GM12801 (cell line): ENCODE data around the gene GABRG3.

Source experiments
- CTCF ChIP-seq: IDR thresholded peaks from one replicate; pipeline ENCODE4 v1.5.1; 2011; ENCODE audit warnings: control low read depth; ENCODE audit not compliant: insufficient read length; ENCODE audit errors: extremely low read depth

Gene GABRG3

DNA sequence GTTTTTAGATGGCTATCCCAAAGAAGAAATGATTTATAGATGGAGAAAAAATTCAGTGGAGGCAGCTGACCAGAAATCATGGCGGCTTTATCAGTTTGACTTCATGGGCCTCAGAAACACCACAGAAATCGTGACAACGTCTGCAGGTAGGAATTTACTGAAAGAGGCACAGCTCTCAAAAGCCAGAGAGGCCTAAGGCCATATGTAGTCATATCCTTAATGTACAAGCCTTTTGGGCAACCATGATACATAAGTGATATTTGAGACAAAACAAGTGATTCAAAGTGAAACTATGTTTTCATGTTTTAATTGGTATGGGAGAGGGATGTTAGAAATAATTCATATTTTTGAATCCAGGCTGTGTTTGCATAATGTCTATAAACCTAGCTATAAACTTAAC lies 509.7 kb downstream of the GABRG3 start:
- no peak for TF ChIP-seq CTCF

DNA sequence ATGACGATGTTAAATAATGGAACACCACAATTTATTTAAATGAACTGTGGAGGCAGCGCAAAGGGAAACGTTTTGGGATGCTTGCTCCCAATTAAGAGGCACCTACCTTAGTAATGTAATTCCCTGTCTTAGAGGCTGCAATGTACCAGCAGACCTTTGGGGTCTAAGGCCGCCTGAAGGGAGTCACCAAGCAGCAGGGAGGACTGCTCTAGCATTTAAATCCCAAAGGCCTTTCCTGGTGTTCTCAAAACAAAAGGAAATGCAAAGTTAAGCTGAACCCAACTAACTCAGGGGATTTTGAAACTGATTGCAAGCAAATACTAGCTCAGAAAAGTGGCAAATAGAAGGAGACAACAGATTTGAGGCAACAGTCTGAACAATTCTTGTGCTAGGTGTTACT lies 510.8 kb downstream of the GABRG3 start:
- no peak for TF ChIP-seq CTCF

DNA sequence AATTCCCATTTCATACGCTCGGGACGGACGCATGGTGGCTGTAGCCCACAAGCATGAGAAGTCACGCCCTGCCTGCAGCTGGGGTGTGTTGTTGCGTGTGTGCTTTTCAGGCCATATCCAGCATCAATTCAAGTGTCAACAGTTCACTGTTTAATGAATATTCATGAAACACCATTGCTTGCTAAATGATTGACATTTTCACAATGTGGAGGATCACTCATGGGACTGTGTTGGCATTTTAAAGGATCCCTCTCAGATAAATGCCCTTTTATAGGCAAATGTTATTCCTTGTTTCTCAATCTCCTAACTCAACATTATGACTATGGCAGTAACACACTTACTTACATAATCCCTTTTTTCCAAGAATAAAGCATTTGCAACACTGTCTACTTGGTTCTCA lies 511.3 kb downstream of the GABRG3 start:
- TF ChIP-seq CTCF: no peak

GRCh38 chr15:27483124-27483523 lies 512.1 kb downstream of the GABRG3 start:
- no peak for TF ChIP-seq CTCF

DNA sequence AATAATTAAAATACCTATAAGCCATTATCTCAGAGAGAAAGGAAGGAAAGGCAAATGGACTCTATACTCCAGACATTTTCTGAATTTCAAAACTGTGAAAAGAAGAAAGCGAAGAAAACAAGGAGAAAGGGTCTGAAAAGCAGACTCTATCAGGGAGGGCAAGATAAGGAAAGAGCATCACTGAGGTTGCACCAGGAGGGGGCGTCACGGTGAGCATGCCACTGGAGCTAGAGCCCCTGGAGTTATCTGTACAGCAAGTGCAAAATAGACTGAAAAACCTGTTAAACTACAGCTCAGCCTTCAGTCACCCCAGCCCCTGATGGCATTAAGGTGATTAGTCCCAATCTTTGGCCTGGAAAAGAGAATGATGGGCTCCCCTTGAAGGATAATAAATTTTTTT lies 514.3 kb downstream of the GABRG3 start:
- TF ChIP-seq CTCF: no peak

- TF ChIP-seq CTCF: no peak
Measured at GRCh38 chr15:27486051-27486450, 515.1 kb downstream of the GABRG3 start.

DNA sequence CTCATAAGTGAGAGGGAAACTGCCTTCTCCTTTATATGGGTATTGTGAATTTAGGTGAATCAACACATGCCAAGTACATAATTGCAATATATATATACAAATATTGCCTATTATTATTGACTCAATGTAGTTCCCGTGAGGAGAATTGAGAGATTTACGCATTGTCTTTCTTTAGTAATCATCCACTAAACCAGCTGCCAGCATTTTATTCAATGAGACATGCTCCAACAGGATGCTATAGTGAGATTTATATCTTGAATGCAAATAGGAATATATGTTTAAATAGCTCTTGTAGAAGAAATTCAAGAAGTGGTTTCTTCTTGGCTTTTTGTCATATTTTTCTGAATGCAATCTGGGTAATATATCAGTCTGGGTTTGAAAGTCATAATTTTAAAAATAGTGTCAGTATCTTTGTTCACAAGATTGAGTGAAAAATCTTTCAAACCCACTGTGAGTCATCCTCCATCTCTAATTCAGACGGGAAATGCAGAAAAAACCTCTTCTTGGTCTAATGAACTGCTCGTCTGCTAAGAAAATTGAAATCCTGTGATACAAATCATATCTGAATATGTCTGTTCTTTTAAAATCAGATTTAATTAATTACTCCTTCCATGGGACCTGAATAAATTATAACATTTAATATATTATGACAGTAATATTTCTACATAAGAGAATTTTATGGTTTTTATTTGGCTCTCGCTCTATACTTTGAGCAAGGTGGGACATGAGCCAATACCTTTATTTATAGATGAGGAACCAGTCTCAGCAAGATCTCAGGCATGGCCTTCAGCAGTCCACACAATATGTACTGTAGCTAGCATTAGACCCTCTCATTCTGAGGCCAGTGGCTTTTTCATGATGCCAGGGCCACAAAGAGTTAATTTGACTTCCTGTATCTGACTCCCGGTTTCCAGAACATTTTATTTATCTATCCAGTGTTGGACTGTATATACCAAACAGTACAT lies 516.0 kb downstream of the GABRG3 start:
- no peak for TF ChIP-seq CTCF
